PFSK-1 (cell line): ENCODE data around the gene RASA2.

Experiments
- POLR2AphosphoS5 ChIP-seq: IDR thresholded peaks from 2 replicates; pipeline ENCODE4 v1.6.1; 2012; ENCODE audit warnings: low read depth, mild to moderate bottlenecking, control low read depth, low read length, moderate library complexity
- REST ChIP-seq, 2 experiments: IDR thresholded peaks; 2 replicates each; pipeline versions ENCODE4 v1.6.1 to v1.8.0; 2011 to 2012; ENCODE audit warnings: low read depth in 2 of 2, low read length in 2 of 2, control low read depth in 1 of 2, inconsistent platforms in 1 of 2, mild to moderate bottlenecking in 1 of 2, moderate library complexity in 1 of 2; ENCODE audit not compliant: insufficient read depth in 1 of 2
- TAF1 ChIP-seq: IDR thresholded peaks from 2 replicates; pipeline ENCODE4 v1.6.1; 2012; ENCODE audit warnings: low read length, control low read depth, borderline replicate concordance; ENCODE audit not compliant: insufficient read depth

GRCh38 chr3:141462176-141462859 is 24.5 kb upstream of the RASA2 start:
- TF ChIP-seq POLR2AphosphoS5 (no peak), TAF1 (no peak), REST (IDR thresholded peaks at IDR 0.05; ENCODE audit: insufficient read depth in 1 of 2, low read depth in 2 of 2, low read length in 2 of 2) (no peak)
